T1000 (cell line): ENCODE data around the gene TBC1D7.

Source experiments
- DNase-seq: peaks from one replicate; lab custom pipeline; 2025; ENCODE audit warnings: mixed read lengths; lab: John Stamatoyannopoulos, UW

Gene TBC1D7

DNA sequence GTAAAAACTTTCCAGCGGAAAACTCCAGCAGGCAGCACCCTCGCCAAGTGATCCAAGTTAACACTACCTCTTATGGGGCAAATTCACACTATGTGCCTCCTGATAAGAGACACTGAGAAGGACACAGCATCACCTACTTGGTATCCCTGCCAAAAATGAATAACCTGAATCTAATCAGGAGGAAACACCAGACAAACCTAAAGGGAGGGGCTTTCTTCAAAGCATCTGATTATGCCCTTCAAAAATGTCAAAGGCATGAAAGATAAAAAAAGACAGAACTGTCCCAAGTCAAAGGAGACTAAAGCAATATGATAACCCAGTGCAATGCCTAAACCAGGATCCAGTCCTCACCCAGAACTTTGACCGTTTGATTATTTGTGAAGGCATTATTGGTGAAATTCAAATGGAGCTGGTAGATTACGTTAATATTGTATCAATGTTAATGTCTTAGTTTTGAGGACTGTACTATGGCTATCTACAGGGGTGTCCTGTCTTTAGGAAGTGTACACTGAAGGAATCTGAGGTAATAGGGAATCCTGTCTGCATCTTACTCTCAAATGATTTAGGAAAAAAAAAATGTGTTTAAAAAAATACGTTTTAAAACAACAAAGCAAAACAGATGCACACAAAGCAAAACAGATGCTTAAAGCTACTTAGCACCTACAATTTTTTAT, 8.3 kb downstream of the TBC1D7 start:
- no peak for DNase-seq

DNA sequence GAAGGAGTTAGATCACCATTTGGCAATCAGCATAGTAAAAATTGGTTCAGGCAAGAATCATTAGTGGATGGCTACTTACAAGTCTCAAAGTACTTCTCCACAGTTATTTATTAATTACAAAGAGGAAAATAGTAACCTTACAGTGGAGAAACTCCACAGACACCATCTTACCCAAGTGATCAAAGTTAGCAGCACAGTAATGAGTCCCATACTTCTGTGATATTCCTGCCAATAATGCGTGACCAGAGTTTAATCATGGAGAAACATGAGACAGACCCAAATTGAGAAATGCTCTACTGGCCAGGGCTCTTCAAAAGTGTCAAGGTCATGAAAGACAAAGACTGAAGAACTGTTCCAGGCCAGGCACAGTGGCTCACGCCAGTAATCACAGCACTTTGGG, 9.5 kb downstream of the TBC1D7 start:
- no peak for DNase-seq

DNA sequence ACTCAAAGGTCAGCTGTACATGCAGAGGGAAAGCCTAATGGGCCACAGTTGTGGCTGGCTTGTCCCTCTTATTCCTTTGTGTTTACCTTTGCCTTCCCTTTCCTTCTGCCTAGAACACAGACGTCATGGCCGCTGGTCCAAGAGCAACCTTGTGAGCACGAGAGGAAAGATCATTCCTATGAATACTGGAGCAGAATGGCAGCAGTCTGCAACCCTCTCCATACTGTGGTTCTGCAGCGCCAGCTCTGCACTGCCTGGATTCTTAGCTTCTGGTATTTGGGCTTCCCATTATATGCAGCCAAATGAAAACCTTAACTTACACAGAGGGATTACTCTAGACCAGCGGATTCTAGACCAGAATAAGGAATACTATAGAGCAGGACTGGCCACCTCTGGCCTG, 12.4 kb downstream of the TBC1D7 start:
- DNase-seq = no peak

GRCh38 chr6:13314806-13315205, 13.5 kb downstream of the TBC1D7 start:
- DNase-seq = no peak

DNA sequence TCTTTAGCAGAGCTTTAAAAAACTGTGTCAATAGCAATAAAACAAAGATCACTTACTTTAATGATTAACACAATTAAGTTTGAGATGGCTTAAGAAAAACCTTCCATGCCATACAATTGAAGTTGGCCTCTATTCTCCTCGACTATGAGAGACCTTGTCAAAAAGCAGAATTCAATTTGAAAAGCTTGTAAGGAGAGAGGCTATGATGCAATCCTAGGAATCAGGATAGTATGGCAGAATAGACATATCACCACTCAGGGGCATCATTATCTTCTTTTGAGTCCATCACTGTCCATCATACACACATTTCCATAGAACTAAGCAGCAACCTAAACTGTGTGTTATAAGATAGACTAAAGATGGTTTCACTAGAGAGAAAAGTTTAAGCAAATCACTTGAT, 17.2 kb downstream of the TBC1D7 start:
- no peak for DNase-seq

GRCh38 chr6:13308332-13308731, 20.0 kb downstream of the TBC1D7 start:
- DNase-seq = no peak

DNA sequence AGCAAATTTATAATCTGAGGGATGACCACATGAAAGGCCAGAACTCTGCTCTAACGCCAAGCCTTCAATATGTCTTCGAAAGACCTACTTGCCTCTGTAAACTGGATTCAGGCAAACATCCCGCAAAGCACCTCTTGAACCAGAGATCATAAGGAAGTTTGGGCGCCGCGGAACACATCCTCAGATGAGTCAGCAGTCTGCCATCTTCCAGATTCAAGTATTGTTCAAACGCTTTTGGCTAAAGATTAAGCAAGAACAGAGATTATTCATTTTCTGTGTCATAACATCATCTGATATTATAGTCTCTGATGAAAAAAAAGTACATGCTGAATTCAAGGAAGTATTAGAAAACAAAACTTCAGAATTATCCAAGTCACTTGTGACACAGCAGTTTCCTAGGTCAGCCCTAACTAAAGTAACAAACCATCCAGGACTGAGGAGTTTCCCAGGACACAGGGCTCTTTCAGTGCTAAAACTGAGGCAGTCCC, 20.8 kb downstream of the TBC1D7 start:
- DNase-seq = no peak

DNA sequence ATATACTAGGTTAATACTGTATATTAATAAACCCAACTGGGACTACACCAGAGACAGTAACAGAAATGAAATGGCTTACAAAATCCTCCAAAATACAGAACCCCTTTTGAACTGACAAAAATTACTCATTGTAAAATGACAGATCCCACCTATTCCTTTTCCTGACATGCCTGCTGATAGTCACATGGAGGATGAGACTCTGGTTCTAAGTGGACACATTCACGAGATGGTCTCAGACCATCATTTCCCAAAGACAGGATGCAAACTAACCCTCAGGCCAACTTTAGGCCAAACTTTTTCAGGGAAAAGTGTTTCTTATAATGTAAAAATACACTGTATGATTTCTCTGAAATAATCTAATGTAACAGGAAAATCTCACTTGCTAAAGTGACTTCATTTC, 22.5 kb downstream of the TBC1D7 start:
- no peak for DNase-seq

- DNase-seq = no peak
These were observed 23.0 kb downstream of the TBC1D7 start for GRCh38 chr6:13305288-13305687.

GRCh38 chr6:13304580-13305260, 23.6 kb downstream of the TBC1D7 start:
- no peak for DNase-seq

DNA sequence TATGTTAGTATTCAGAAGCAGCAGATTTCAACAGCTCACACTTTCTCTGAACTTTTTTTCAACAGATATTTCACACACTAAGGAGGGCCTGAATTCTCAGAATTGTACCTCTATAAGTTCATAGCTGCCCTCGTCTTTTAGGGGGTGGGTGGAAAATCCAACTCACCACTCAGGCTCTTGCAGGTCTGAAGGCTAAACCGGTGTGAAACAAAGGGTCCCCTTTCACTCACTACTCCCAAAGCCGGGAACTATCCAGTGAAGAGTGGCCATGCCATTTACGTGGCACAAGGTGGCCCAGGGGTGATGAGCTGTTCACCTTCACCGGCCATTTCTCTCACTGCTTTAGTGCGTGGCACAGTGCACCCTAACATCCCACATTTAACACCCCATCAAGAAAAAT, 24.2 kb downstream of the TBC1D7 start:
- no peak for DNase-seq

DNA sequence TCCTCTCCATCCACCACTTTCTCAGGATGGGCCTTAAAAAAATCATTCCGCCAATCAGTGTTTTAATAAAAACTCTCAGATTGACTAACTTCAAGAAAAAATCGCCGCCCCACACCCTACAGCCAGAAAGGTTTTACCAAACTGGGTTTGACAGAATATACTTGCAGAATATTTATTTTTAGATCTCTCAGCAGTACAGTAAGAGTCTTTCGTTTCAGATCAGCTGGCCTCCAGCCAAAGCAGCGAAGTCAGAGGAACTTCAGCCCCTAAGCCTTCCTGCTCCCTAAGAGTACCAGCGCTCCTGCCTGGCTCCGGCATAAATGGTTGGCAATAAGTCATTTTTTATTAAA, 24.7 kb downstream of the TBC1D7 start:
- DNase-seq = no peak

- peak; percentile 57 for DNase-seq
These were observed 25.3 kb downstream of the TBC1D7 start for GRCh38 chr6:13302751-13303667.

- DNase-seq = no peak
These were observed 26.0 kb downstream of the TBC1D7 start for GRCh38 chr6:13302291-13302690.

DNA sequence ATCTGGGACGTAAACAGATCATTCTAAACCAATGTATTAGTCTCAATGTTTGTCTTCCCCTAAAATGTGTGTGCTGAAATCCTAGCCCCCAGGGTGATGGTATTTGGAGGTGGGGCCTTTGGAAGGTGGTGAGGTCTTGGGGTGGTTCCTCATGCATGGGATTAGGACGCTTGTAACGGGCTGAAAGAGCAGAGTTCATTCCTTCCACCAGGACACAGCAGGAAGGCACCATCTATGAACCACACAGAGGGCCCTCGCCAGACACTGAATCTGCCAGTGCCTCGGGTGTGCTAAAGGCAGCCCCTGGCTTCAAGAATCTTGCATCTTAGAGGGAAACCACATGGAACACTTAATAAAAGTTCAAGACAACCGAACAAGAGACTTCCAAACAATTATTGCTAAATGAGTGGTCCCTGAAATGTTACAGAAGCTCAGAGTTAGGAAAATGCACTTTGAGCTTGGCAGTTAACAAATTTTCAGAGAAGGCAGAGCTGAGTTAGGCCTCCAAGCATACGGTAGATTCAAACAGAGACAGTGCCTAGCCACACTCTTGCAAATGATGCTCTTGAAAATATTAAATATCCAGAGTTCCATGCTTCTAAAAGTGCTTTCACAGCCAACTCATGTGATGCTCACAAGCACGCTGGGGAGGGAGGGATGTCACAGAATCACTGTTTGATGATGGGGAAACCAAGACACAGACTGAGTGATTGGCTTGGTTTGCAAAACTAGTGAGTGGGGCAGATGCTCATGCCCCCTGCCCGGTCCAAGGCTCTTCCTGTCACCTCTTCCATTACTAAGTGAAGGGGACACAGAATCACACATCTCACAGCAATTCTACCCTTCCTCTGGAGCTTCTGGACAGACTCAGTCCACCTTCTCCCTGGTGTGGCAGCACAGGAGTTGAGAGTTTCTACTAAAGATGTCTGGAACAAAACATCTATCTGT, 27.4 kb downstream of the TBC1D7 start:
- DNase-seq = no peak

DNA sequence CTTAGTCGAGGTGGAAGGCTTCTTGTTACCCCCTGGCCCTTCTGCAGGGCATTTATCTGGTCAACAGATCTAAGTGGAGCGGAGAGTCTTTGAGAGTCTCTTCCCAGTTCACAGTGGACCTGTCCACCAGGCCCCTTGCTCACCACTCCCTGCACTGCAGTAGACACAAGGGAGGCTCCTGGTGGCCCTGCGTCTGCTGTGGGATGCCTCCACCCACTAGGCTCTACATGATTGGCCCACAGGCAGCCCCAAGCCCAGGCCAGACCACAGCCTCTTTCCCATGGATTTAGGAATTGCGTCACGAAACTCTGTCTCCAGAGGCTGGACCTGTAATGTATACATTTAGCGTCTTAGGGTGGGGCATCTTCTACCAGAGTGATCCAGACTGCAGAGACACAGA, 28.4 kb downstream of the TBC1D7 start:
- DNase-seq = no peak

GRCh38 chr6:13299403-13299821, 28.9 kb downstream of the TBC1D7 start:
- no peak for DNase-seq

- DNase-seq = no peak
These were observed 29.9 kb downstream of the TBC1D7 start for GRCh38 chr6:13298446-13298845.

- no peak for DNase-seq
These were observed 30.9 kb downstream of the TBC1D7 start for GRCh38 chr6:13297391-13297790.

GRCh38 chr6:13296536-13296997, 31.8 kb downstream of the TBC1D7 start:
- no peak for DNase-seq

- no peak for DNase-seq
These were observed 32.8 kb downstream of the TBC1D7 start for GRCh38 chr6:13295576-13295975.
